ENCODE data around the gene EIF4E3.

The EIF4E3 gene

DNA sequence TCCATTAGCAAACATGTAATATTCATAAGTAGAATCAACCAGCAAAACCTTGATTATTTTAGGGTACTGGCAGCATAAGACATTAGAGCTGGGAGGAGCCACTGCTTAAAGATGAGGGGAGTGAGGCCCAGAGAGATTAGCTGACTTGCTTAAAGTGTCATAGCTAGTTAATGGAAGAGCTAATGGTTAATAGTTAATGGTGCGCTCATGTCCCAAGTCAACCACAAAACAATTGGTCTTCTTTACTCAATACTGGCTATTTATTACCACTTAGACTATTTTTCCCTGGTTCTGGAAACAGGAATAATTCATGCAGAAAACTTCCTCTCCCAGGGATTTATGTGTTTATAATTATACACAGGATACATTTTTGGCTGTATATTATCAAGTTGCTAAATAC, 33.1 kb downstream of the EIF4E3 start:
- H3K4me3 ChIP-seq (replicated peaks; ENCODE audit: insufficient read depth, low read length), result no peak overlapping the region
- TF ChIP-seq POLR2AphosphoS5 (IDR thresholded peaks at IDR 0.05; ENCODE audit: low read depth) (no peak), GABPA (IDR thresholded peaks at IDR 0.05; ENCODE audit: low read depth) (no peak), SPI1 (IDR thresholded peaks at IDR 0.05; ENCODE audit: borderline replicate concordance, low read depth) (no peak)
- TF ChIP-seq, protein P1, sequence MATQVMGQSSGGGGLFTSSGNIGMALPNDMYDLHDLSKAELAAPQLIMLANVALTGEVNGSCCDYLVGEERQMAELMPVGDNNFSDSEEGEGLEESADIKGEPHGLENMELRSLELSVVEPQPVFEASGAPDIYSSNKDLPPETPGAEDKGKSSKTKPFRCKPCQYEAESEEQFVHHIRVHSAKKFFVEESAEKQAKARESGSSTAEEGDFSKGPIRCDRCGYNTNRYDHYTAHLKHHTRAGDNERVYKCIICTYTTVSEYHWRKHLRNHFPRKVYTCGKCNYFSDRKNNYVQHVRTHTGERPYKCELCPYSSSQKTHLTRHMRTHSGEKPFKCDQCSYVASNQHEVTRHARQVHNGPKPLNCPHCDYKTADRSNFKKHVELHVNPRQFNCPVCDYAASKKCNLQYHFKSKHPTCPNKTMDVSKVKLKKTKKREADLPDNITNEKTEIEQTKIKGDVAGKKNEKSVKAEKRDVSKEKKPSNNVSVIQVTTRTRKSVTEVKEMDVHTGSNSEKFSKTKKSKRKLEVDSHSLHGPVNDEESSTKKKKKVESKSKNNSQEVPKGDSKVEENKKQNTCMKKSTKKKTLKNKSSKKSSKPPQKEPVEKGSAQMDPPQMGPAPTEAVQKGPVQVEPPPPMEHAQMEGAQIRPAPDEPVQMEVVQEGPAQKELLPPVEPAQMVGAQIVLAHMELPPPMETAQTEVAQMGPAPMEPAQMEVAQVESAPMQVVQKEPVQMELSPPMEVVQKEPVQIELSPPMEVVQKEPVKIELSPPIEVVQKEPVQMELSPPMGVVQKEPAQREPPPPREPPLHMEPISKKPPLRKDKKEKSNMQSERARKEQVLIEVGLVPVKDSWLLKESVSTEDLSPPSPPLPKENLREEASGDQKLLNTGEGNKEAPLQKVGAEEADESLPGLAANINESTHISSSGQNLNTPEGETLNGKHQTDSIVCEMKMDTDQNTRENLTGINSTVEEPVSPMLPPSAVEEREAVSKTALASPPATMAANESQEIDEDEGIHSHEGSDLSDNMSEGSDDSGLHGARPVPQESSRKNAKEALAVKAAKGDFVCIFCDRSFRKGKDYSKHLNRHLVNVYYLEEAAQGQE (IDR thresholded peaks at IDR 0.05; ENCODE audit: insufficient replicate concordance, low read depth), result no peak
- TF ChIP-seq, protein P2, sequence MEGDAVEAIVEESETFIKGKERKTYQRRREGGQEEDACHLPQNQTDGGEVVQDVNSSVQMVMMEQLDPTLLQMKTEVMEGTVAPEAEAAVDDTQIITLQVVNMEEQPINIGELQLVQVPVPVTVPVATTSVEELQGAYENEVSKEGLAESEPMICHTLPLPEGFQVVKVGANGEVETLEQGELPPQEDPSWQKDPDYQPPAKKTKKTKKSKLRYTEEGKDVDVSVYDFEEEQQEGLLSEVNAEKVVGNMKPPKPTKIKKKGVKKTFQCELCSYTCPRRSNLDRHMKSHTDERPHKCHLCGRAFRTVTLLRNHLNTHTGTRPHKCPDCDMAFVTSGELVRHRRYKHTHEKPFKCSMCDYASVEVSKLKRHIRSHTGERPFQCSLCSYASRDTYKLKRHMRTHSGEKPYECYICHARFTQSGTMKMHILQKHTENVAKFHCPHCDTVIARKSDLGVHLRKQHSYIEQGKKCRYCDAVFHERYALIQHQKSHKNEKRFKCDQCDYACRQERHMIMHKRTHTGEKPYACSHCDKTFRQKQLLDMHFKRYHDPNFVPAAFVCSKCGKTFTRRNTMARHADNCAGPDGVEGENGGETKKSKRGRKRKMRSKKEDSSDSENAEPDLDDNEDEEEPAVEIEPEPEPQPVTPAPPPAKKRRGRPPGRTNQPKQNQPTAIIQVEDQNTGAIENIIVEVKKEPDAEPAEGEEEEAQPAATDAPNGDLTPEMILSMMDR (IDR thresholded peaks at IDR 0.05; ENCODE audit: insufficient read depth, low read length), result no peak
- H3K27ac ChIP-seq (replicated peaks), result no peak overlapping the region
- DNase-seq (ENCODE audit: low read depth in 1 of 2, low spot score in 1 of 2), result no peak
- no peaks in the 10 kb centered on the region for H3K27me3 ChIP-seq (ENCODE audit: insufficient read depth, poor library complexity, severe bottlenecking)

DNA sequence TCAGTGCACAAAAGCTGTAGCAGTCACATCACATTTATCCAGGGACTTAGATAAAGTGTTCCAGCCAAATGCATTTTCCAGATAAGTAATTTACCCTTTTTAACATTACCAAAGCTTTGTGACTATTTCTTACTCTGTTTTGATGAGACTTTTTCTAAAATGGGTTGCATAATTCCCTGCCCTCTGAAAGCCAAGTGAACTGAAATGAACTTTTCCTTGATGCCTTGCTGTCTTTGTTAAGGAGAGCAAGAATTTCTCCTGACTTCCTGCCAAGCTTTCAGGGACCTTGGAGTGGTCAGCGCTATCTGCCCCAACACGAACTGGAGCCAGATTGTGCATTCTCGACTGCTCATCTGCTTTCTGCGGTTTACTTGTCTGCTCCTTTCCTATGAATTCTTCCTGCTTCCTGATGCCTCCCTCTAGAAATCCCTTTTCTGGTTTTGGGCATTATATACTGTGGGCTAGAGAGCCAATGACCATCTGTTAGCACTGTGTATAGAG, 34.8 kb downstream of the EIF4E3 start:
- Histone ChIP-seq H3K27ac (replicated peaks) (no peak overlapping the region), H3K4me3 (replicated peaks; ENCODE audit: insufficient read depth, low read length) (no peak overlapping the region), H3K27me3 (ENCODE audit: insufficient read depth, poor library complexity, severe bottlenecking) (no peaks in the 10 kb centered on the region)
- TF ChIP-seq, protein P2 (IDR thresholded peaks at IDR 0.05; ENCODE audit: insufficient read depth, low read length), result no peak
- TF ChIP-seq, protein P1 (IDR thresholded peaks at IDR 0.05; ENCODE audit: insufficient replicate concordance, low read depth), result no peak
- TF ChIP-seq GABPA (IDR thresholded peaks at IDR 0.05; ENCODE audit: low read depth) (no peak), SPI1 (IDR thresholded peaks at IDR 0.05; ENCODE audit: borderline replicate concordance, low read depth) (no peak), POLR2AphosphoS5 (IDR thresholded peaks at IDR 0.05; ENCODE audit: low read depth) (no peak)
- no peak for DNase-seq (ENCODE audit: low read depth in 1 of 2, low spot score in 1 of 2)

DNA sequence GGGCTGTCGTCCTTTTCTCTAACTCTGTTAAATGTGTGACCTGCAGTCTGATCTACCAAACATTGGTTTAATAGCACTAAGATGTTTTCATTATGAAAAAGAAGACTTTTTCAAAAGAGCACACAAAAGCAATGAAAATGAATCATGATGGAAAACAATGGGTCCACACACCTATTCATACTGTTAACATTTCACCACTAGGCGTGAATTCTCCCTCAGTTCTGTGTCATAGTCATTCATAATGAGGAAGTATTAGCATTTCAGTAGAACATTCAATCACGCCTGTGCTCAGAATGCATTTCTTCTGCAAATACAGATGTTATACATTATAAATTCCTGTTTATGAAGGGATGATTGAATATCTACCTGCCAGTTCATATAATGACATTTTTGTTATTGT, 35.9 kb downstream of the EIF4E3 start:
- H3K27me3 ChIP-seq (ENCODE audit: insufficient read depth, poor library complexity, severe bottlenecking), result no peaks in the 10 kb centered on the region
- H3K4me3 ChIP-seq (replicated peaks; ENCODE audit: insufficient read depth, low read length), result no peak overlapping the region
- DNase-seq (ENCODE audit: low read depth in 1 of 2, low spot score in 1 of 2), result no peak
- TF ChIP-seq, protein P2 (IDR thresholded peaks at IDR 0.05; ENCODE audit: insufficient read depth, low read length), result no peak
- no peak for TF ChIP-seq POLR2AphosphoS5 (IDR thresholded peaks at IDR 0.05; ENCODE audit: low read depth)
- TF ChIP-seq, protein P1 (IDR thresholded peaks at IDR 0.05; ENCODE audit: insufficient replicate concordance, low read depth), result no peak
- H3K27ac ChIP-seq (replicated peaks), result no peak overlapping the region
